Tracheal epithelial cell (primary cell): Measurements from ENCODE around the gene RHNO1. TPM values are rescaled to one million over a fixed set of nuclear protein-coding genes. Genes with fewer than 3 reads are reported as not detected.

Experiments
- total RNA-seq: library from RNA; depleted of rRNA; stranded (reverse); fragments of >200 nt; gene quantifications from 2 replicates; pipeline ENCODE4 v1.2.1, GENCODE V29; 2014

Gene RHNO1, protein sequence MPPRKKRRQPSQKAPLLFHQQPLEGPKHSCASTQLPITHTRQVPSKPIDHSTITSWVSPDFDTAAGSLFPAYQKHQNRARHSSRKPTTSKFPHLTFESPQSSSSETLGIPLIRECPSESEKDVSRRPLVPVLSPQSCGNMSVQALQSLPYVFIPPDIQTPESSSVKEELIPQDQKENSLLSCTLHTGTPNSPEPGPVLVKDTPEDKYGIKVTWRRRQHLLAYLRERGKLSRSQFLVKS
- 14.9 and 23.7 TPM in 2 replicates for total RNA-seq

DNA sequence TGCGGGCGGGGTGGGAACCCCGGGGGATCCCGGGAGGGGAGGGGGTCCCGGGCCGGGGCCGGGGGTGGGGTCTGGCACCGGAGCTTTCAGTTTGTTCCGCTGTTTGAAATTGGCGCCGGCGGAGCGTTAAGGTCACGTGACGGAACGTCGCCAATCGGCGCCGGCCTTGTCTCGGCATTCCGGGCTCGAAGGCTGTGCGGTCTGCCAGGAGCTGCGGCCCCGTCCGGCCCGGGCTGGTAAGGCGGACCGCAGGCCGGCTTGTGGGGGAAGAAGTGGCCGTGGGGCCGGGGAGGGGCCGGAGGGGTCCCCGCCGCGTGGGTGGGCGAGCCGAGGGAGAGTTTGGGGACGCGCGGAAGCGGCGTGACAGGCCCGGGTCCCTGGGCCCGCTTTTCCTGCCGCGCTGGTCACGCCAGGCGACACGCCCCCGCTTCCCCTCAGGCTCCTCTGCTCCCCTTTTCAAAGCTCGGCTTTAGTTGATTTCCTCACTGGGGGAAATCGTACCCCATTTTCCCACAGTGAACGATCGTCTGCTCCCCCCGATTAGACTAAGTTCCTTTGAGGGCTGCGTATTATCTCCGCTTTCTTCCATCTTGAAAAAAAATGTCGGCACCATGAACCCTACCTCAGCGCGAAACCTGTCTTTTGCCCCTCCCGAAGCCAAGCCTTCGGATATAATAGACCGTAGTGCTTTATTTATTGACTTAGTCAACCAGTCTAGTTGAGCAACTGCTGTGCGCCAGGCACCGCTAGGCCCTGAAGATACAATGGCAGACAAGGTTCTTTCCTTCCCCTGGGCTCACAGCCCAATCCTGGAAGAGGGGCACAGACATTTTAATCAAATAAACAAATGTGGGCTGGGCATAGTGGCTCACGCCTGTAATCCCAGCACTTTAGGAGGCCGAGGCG, at the start of gene RHNO1, which contains the start of gene FOXM1:
TSS of gene RHNO1 (plus strand) at position 177 of the 906 bp plus-strand sequence. CDS start 8,144 bp downstream, outside the sequence.
TSS of gene FOXM1 (minus strand) at position 128 of the 906 bp plus-strand sequence. CDS start 2,696 bp downstream, outside the sequence.

DNA sequence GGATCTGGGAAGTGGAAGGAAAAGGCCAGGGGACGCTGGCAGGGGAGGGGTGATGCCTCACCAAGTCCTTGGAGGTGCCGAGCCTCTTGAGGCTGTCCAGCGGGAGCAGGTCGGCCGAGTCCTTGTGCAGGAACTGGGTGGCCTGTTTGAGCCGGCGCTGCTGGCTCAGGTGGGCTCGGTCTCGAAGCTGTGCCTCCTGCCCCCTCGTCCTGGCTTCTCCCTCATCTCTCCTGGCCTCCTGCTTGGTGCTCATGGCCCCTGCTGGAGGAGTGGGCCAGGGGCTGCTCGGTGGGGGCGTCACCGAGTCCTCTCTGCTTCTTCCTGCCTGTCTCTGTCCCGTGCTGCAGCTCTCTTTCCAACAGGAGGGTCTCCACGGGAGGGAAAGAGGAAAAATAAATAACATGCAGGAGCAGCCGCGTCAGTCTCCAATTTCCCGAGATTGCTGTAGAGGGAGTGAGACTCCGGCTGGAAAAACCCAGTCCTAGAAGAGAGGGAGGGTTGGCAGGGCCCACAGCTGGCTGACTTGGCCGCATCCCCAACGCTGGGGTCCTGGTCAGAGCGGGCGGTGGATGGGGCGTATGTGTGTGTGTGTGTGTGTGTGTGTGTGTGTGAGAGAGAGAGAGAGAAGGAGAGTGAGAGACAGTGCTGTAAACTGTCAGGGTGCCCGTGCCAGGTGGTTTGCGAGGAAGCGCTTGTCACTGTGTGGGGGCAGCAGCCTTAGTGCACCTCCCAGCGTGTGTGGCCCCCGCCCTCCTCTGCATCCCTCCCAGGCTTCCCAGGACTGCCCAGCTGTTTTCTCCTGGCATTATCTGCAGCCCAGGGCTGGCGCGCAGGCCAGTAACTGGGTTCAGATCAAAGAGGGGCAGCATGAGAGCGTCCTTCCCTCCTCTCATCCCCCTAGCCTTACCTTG, 42.2 kb upstream of the RHNO1 start, which contains the start of gene NRIP2:
TSS of gene NRIP2 (minus strand) at position 455 of the 911 bp plus-strand sequence. CDS start at position 403, 52 bp downstream.

DNA sequence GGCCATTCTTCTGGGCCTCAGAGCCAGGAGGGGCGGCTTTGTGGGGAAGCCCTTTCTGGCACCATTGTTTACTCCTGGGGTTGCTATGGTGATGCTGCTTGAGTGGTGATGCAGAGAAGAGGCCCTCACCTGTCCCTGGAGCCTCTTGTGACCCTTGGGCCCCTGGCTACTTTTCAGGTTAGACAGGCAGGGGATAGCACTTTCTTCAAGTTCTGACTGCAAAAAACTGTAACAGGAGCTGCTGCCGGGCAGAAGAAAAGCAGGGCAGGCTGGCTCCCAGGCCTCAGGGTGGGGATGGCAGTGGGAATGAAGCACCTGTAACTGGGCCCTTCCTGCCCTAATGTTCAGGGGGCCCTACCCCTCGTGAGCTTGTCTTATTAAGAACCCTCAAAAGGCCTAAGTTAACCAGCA, 20.0 kb upstream of the RHNO1 start, which contains the start of gene TEX52:
TSS of gene TEX52 (minus strand) at position 19 of the 411 bp plus-strand sequence. CDS start at position 6, 13 bp downstream.

DNA sequence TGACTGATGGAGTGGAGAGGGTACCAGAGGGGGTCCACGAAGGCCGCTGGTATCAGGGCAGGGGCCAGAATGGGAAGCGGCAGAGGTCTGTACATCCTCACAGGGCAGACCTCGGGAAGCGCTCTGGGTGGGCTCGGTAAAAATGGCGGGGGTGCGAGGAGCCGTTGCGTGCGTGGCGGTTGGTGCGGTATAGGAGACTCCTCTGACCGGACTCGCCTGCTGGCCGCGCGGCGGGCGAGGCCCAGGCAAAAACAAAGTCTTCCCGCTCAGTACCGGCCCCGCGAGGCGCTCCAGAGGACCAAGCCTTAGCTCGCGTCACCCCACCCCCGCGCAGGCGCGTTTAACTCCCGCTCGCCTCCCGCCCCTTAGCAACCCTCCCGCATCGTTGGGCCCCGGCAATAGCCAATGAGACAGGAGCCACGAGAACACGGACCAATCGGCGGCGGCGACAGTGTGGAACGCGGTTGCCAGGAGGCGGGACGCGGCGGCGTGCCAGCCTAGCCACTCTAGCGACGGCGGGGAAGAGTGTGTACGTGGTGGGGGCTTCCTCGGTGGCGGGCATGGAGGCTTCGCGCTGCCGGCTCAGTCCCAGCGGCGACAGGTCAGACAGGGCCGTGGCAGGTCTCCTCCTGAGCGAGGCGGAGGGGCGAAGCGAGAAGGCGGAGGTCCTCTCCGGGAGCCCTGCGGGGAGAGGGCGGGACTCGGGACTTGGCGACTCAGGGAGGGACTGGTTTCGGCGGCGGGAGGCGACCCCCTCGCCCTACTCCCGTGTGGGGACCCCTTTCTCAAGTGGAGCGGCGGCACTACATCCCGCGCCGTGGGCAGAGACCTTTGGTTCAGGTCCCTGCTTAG, 13.6 kb downstream of the RHNO1 start, which contains the start of gene TULP3:
TSS of gene TULP3 (plus strand) at position 504 of the 852 bp plus-strand sequence. CDS start at position 561, 57 bp downstream.

Other genes starting within 250 kb of the RHNO1 start
- 96.1 and 109 TPM in 2 replicates for gene FKBP4, start 82.3 kb upstream of the RHNO1 start, total RNA-seq
- 8.9 and 13.2 TPM in 2 replicates for gene ITFG2, start 64.6 kb upstream of the RHNO1 start, total RNA-seq
- not detected in 2 replicates for gene NRIP2, start 42.2 kb upstream of the RHNO1 start, total RNA-seq
- not detected in 2 replicates for gene TEX52, start 20.2 kb upstream of the RHNO1 start, total RNA-seq
- 0.48 and 0.64 TPM in 2 replicates for gene FOXM1, start within 50 bp of the RHNO1 start, total RNA-seq
- gene TULP3, start 13.7 kb downstream of the RHNO1 start, total RNA-seq, result 9.4 and 12.5 TPM in 2 replicates
- gene TEAD4, start 82.2 kb downstream of the RHNO1 start, total RNA-seq, result 2.8 and 5.1 TPM in 2 replicates
- gene TSPAN9, start 200.2 kb downstream of the RHNO1 start, total RNA-seq, result 3.4 and 10.6 TPM in 2 replicates